Measurements from ENCODE around the gene RPL12.
"Not testable (repeated sequence)": the region's sequence is repeated elsewhere in the genome, so short reads cannot be mapped to it uniquely, and the experiment has no call there.

The RPL12 gene

GRCh38 chr9:127466407-127466917 is 15.3 kb upstream of the RPL12 start:
- not testable (repeated sequence) for DNase-seq

DNA sequence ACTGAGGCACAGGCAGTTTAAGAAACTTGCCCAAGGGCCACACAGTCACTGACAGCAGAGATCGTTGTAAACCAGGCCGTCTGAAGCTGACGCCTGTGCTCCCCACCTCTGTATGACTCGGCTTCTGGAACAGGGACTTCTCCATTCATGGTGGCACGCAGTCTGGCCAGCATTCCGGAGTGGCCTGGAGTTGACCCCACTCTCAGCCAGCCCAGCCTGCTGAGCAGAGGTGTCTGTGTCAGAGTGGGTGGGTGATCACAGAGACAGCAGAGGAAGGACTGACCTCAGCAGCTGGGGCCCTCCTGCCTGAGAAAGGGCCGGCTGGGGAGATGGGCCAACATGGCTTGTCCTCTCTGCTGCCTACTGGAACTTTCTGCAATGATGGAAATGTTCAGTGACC is 12.7 kb upstream of the RPL12 start:
- no peak for DNase-seq

GRCh38 chr9:127463382-127463781 is 12.2 kb upstream of the RPL12 start:
- DNase-seq = no peak

GRCh38 chr9:127458921-127459320 is 7.7 kb upstream of the RPL12 start:
- no peak for DNase-seq

DNA sequence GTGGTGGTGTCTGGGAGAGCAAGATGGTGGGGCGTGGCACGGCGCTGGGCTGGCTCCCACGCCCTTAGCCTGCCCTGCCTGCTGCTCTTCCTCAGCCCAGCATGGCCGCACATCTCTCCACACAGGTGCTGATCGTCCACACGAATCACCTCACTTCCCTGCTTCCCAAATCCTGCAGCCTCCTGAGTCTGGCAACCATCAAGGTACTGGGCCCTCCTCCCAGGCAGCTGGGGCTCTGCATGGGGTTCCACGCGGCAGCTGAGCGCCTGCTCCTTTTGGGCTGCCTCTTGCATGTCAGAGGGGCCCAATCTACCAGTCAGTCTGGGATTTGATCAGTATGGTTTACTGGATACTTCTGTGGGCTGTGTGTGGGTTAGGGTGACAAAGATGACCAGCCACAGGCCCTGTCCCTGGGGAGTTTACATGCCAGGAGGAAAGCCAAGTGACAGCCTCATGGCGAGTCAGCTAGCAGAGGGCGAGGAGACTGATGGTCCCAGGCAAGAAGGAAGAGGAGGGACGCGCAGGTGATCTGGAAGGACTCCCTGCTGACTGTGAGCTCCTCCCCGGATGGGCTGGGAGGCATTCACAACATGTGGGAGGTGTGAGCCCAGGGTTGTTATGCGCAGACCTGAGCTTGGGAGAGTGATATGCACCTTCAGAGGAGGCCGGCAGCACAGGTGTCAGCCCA is 6.1 kb upstream of the RPL12 start:
- DNase-seq = no peak

GRCh38 chr9:127455324-127455992 is 4.3 kb upstream of the RPL12 start:
- DNase-seq = peak; percentile 35

DNA sequence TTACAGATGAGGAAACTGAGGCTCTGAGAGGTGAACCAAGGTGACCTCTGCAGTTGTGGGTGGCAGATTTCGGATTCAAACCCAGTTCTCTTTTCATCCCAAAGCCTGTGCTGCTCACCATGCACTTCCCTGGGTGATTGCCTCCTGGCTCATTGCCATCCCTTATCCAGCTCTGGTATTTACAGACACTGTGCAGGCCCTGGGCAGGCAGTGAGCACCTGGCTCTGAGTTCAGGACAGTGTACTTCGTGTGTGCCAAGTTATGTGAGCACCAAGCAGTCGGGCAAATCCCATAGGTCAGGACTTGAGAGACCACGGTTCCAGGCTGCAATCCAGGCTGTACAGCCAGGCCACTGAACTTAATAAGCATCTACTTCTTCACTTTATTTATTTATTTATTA is 1.5 kb upstream of the RPL12 start:
- no peak for DNase-seq

DNA sequence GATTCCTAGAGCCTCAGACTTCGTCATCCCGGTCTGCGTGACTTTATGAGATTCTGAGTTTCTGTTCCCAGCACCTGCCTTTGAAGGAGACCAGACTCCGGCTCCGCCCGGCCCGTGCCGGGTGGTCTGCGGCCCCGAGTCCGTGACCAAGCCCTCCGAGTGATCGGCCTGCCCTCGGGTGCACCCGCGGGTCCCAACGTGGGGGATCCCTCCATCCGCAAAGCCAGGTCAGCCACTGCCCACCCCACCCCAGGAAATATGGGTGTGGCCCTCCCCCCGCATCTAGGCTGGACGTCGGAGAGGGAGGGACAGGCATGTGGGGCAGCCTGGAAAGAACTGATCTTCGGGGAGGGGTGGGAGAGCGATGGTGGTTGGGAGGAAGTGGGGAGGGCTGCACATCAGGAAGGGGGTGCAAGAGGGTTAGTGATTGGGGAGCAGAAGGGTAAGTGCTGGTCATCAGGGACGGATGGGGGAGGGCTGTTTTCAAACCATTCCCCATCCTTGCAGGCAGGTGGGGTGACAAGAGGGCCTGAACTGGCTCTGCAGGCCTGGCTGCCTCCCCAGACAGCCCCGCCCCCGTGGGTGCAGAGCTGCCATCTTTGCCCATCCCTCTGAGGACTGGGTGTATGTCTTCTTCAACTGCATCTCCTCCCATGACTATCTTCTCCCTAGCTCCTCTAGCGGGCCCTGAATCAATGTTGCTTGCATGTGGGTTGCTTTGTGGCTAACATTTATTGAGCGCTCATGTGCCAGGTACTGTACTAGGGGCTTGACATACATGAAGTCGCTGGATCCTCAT is 851 bp upstream of the RPL12 start:
- peak; percentile 59 for DNase-seq

GRCh38 chr9:127451608-127451857 is 327 bp upstream of the RPL12 start:
- no peak for DNase-seq

GRCh38 chr9:127450243-127450760 is 904 bp downstream of the RPL12 start:
- peak; percentile 18 for DNase-seq

GRCh38 chr9:127449332-127449966 is 1.8 kb downstream of the RPL12 start:
- peak; percentile 26 for DNase-seq

DNA sequence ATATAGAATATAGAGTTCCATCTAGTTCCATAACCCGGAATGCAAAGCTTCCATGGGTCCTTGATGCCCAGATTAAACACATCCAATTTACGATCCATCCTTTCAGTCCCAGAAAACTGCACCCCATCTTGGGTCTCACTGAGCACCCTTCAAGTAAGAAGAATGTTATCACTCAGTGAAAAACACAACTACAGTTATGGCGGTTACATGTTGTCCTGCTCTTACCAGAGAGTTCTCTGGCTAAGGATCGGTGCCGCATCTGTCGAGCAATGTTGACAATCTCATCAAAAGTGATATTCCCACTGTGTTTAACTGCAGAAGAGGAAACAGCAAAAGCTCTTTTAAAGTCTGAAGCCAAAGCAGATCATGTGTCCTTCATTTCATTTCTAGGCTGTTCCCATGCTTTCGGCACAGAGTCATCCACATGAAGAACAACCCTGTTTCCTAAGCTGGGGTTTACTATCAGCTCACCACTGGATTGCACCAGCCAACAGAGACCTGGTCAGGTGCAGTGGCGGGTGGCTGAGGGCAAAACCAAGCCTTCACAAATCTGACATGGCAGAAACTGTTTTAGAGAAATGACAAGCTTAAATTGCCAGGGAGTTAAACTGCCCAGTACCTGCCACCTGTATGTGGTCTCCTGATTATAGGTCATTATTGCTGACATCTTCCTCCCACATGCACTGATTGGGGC is 2.9 kb downstream of the RPL12 start:
- no peak for DNase-seq

DNA sequence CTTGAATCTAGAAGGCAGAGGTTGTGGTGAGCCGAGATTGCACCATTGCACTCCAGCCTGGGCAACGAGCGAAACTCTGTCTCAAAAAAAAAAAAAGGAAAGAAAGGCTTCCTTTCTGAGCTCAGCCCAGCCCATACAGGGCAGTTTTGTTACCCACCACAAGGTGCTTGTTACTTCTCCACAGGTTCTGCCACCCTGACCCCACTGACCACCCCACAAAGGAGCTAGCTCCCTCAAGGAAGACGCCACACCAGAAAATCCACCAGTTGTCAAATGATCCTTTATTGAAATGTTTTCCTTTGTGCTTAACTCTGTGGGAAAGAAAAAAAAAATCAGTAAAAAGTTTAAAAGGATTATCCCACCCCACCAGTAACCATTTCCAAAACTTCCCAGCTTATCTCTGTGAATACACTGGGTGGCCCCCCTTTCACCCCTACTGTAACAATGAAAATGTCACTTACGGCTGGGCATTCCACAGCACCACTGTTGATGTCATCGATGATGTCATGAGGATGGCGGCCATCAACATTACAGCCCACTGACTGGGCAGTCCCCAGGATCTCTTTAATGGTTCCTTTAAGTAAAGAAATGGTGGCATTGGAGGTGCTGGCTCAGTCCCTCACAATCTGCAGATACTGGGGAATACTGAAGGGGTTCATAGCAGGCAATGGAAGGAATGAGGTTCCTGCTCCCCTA is 3.6 kb downstream of the RPL12 start:
- DNase-seq = no peak

- no peak for DNase-seq
Measured at GRCh38 chr9:127446713-127447415, 4.3 kb downstream of the RPL12 start.

DNA sequence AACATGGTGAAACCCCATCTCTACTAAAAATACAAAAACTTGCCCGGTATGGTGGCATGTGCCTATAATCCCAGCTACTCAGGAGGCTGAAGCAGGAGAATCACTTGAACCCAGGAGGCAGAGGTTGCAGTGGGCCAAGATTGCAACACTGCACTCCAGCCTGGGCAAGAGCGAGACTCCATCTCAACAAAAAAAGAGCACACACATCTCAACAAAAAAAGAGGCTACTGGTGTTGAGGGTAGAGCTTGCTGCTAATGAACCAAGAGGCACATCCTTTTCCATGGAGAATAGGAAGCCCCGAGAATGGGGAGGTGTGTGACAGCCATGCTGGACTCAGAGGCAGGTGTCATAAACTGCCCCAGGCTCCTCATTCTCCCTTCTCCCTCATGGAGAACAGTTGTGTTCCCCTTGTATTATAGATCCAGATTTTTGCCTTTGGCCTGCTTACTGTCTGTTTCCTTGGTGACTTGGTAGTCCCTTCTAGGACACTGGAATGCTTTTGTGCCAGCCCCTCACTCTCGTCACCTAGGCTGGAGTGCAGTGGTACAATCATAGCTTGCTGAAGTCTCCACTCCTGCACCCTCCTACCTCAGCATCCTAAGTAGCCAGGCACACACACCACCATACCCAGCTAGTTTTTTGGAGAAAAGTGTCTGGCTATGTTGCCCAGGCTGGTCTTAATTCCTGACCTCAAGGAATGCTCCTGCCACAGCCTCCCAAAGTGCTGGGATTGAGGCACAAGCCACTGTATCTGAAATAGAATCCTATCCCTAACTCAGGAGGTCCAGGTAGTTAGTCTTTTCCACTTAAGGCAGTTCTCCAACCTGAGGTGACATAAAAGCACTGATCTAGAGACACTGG is 5.1 kb downstream of the RPL12 start:
- no peak for DNase-seq

GRCh38 chr9:127444921-127445850 is 6.0 kb downstream of the RPL12 start:
- DNase-seq = no peak

DNA sequence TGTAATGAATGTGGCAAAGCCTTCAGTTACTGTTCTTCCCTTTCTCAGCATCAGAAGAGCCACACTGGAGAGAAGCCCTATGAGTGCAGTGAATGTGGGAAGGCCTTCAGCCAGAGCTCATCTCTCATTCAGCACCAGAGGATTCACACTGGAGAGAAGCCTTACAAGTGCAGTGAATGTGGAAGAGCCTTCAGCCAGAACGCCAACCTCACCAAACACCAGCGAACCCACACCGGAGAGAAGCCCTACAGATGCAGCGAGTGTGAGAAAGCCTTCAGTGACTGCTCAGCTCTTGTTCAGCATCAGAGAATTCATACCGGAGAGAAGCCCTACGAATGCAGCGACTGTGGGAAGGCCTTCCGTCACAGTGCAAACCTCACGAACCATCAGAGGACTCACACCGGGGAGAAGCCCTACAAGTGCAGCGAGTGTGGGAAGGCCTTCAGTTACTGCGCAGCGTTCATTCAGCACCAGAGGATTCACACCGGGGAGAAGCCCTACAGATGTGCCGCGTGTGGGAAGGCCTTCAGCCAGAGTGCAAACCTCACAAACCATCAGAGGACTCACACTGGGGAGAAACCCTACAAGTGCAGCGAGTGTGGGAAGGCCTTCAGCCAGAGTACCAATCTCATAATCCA is 6.8 kb downstream of the RPL12 start:
- DNase-seq = no peak

- no peak for DNase-seq
Measured at GRCh38 chr9:127438394-127438793, 12.8 kb downstream of the RPL12 start.
